ENCODE data around the gene ZMYM2. TPM values are rescaled to one million over a fixed set of nuclear protein-coding genes. Genes with fewer than 3 reads are reported as not detected.

Gene ZMYM2
- total RNA-seq, 4 donors from 2014 or later = 100 to 154 (median 117) TPM

GRCh38 chr13:19981685-19982238, 23.2 kb downstream of the ZMYM2 start:
- no peaks in the 10 kb centered on the region for H3K27me3 ChIP-seq
- intact Hi-C loops (cut with DNase I) = no loop called here
- no peak overlapping the region for H3K27ac ChIP-seq
- no peaks in the 10 kb centered on the region for H3K9me3 ChIP-seq
- peaks cover 3 to 5% of the 10 kb centered on the region in 2 donors for H3K36me3 ChIP-seq
- H3K4me1 ChIP-seq = peaks cover 12 to 17% of the 10 kb centered on the region in 2 donors
- DNase-seq = no peak
- TF ChIP-seq POLR2A (IDR thresholded peaks at IDR 0.05) (no peak), CTCF (IDR thresholded peaks at IDR 0.05) (no peak)
- no peak overlapping the region for H3K4me3 ChIP-seq (replicated peaks in 1 of 3)
- 72 to 84% methylated on average over 3 of the region's 3 CpGs for WGBS, 2 donors

GRCh38 chr13:19982447-19983043, 24.0 kb downstream of the ZMYM2 start:
- intact Hi-C loops (cut with DNase I) = no loop called here
- H3K4me1 ChIP-seq = peaks cover 12 to 17% of the 10 kb centered on the region in 2 donors
- H3K27ac ChIP-seq = no peak overlapping the region
- no peaks in the 10 kb centered on the region for H3K9me3 ChIP-seq
- no peak for DNase-seq
- H3K27me3 ChIP-seq = no peaks in the 10 kb centered on the region
- TF ChIP-seq POLR2A (IDR thresholded peaks at IDR 0.05) (no peak), CTCF (IDR thresholded peaks at IDR 0.05) (no peak)
- WGBS, 2 donors = 89 to 90% methylated on average over 5 of the region's 5 CpGs
- H3K36me3 ChIP-seq = peaks cover 3 to 5% of the 10 kb centered on the region in 2 donors
- H3K4me3 ChIP-seq (replicated peaks in 1 of 3) = no peak overlapping the region

- 57 to 61% methylated on average over 5 of the region's 5 CpGs for WGBS, 2 donors
- peak in 1 of 2 donors; percentile 13 for DNase-seq
- no peak overlapping the region for H3K4me3 ChIP-seq (replicated peaks in 1 of 3)
- TF ChIP-seq CTCF (IDR thresholded peaks at IDR 0.05) (peak in 4 of 6 experiments; percentile 52 to 75 (median 64)), POLR2A (IDR thresholded peaks at IDR 0.05) (no peak)
- no peaks in the 10 kb centered on the region for H3K27me3 ChIP-seq
- peaks cover under 1 to 2% of the 10 kb centered on the region in 2 donors for H3K36me3 ChIP-seq
- H3K9me3 ChIP-seq = no peaks in the 10 kb centered on the region
- H3K27ac ChIP-seq = no peak overlapping the region
- peaks cover 12 to 17% of the 10 kb centered on the region in 2 donors for H3K4me1 ChIP-seq
- intact Hi-C loops (cut with DNase I) = no loop called here
Measured at GRCh38 chr13:19984430-19985218, 26.1 kb downstream of the ZMYM2 start.

- Histone ChIP-seq H3K36me3 (no peaks in the 10 kb centered on the region), H3K9me3 (no peaks in the 10 kb centered on the region), H3K4me1 (peaks cover 12 to 17% of the 10 kb centered on the region in 2 donors), H3K27me3 (no peaks in the 10 kb centered on the region), H3K27ac (no peak overlapping the region), H3K4me3 (replicated peaks in 1 of 3) (no peak overlapping the region)
- DNase-seq = no peak
- no peak for TF ChIP-seq CTCF (IDR thresholded peaks at IDR 0.05)
- no peak for TF ChIP-seq POLR2A (IDR thresholded peaks at IDR 0.05)
- 33 to 37% methylated on average over 2 of the region's 2 CpGs for WGBS, 2 donors
- intact Hi-C loops (cut with DNase I) = no loop called here
Measured at GRCh38 chr13:19985219-19985556, 26.7 kb downstream of the ZMYM2 start.

GRCh38 chr13:19991531-19991930, 33.0 kb downstream of the ZMYM2 start:
- Histone ChIP-seq H3K36me3 (peaks cover 15 to 24% of the 10 kb centered on the region in 2 donors), H3K4me3 (replicated peaks in 1 of 3) (no peak overlapping the region), H3K9me3 (no peaks in the 10 kb centered on the region), H3K27me3 (no peaks in the 10 kb centered on the region), H3K4me1 (no peaks in the 10 kb centered on the region), H3K27ac (no peak overlapping the region)
- intact Hi-C loops (cut with DNase I) = no loop called here
- TF ChIP-seq POLR2A (IDR thresholded peaks at IDR 0.05) = no peak
- no peak for TF ChIP-seq CTCF (IDR thresholded peaks at IDR 0.05)
- no peak for DNase-seq
- 59 to 66% methylated on average over 2 of the region's 2 CpGs for WGBS, 2 donors

Measured in thyroid gland (tissue), 4 donors.